GM21529 (cell line): ENCODE results near the gene TTLL11.

Source experiments
- ATAC-seq: cut with Tn5 transposase; IDR thresholded peaks from one replicate; pipeline ENCODE4 v1.9.1; 2021; ENCODE audit not compliant: unreplicated experiment

Gene TTLL11

DNA sequence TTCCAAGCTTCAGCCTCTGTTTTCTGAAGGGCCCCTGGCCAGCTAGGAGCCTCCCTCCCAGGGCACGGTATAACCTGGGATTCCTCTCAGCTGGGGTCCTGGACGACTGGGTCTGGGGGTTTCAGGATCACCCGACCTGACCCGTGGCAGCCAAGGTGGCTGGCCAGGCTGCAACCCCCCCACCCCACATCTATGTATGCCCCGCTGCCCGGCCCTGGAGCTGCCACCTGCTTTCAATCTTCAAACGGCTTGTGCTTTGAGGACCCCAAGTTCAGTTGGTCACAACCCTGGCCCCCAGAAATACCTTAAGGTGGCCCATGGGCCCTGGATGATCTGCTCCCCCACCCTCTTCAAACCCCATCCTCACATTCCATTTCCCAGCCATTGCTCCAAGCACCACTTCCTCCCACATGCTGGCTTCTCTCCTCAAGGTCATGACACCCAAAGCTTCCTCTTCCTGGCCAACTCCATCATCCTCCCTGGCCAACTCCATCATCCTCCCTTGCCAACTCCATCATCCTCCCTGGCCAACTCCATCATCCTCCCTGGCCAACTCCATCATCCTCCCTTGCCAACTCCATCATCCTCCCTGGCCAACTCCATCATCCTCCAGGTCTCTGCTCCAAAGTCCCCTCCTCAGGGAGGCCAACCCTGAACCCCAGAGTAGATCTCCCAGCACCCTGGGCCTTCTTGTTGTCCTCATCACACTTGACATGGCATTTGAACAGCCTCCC is 17.2 kb upstream of the TTLL11 start:
- ATAC-seq, result no peak

DNA sequence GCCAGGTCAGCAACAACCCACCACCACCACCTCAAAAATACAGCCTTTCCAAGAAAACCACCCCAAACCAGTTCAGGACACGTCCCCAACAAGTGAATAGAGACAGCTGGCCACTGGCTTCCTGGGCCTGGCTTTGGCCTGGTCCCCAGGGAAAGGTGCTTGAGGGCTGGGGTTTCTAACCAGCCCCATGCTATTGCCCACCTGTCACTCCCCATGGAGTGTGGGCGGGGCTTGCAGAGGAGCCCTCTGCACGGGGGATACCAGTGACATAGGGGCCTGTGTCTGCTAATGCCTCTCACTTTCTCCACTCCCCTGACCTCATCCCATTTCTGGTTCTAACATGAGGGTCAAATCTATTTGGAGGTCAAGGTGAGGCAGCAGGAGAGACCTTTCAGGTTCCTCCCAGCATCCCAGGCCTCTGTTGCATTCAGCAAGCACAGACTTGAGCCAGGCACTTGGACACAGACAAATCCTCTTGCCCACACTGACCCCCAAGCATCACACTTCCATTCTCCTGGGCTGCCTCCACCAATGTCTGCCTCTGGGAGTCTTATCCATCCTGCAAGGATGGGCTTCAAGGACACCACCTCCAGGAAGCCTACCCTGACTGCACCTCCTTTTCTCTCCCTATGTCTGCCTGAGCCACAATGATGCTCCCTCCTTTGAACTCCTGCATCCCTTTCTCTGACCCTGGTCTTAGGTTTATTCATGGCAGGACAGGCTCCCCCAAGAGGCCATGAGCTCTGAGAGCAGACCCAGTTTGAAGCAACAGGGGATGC is 16.1 kb upstream of the TTLL11 start:
- no peak for ATAC-seq

DNA sequence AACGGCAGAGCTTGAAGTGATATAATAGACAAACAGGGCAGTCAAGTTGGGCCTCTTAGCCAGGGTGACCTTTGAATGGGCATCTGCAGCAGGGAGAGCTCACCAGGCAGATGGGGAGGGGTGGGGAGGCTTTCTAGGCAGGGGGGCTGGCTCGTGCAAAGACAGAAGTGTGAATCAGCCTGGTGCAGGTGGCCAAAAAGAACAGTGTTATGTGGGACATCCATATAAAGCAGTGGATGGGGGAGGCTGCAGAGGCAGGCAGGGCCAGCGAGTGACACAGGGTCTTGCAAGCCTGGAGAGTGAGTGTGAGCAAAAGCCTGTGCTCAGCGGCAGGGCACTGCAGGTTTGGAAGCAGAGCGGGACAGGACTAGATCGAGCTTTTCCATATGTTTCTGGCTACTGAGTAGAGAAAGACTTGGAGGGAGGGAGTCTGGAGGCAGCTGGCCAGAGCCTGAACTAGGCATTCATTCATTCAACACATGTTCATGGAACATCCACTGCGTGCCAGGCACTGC is 14.2 kb upstream of the TTLL11 start:
- ATAC-seq, result no peak

DNA sequence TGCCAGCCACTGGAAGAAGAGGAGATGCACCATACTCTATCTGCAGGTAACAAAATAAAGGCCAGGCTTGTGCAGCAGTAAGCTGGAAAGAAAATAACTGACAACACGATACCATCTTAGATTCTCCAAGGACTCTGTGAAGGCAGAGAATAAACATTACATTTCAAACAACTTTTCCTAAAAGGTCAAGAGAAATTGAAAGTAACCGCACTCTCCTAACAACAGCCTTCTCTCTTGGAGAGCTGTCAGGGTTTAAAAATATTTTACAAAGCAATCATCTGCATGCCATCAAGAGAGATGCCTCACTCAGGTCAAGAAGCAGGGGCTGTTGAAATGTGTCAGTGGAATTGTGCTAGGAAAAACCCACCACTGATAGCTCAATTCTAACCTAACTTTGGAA is 13.5 kb upstream of the TTLL11 start:
- ATAC-seq, result no peak

DNA sequence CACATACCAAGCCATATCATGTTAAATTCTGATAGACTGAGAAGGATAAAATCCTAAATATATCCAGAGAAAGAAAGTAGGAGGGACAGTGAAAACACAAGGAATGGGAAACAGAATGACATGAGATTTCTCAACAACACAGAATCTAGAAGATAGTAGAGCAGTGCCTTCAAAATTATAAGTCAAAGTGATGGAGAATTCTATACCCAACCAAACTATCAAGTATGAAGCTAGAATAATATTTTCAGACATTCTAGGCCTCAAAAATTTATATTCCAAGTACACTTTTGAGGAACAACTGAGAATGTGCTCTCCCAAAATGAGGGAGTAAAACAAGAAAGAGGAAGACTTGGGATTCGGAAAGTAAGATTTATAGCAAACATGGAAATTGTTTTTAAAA is 10.9 kb upstream of the TTLL11 start:
- no peak for ATAC-seq

DNA sequence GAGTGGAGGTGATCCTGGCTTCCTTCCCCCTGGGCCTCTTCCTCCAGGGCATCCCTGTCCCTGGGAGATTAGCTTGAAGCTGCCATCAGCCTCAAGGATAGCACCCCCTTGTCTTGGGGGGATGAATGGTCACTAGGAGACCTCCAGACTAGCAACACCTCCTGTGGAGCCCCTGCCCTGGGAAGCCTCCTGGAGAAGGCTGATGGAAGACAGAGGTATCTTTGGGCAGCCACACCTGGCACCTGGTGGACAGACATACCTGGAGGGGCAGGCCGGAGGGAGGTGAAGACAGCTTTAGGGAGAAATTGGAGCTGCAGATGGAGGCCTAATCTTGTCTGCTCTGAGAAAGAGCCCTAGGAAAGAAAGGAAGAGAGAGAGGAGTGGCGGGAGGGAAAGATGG is 9.0 kb upstream of the TTLL11 start:
- no peak for ATAC-seq

DNA sequence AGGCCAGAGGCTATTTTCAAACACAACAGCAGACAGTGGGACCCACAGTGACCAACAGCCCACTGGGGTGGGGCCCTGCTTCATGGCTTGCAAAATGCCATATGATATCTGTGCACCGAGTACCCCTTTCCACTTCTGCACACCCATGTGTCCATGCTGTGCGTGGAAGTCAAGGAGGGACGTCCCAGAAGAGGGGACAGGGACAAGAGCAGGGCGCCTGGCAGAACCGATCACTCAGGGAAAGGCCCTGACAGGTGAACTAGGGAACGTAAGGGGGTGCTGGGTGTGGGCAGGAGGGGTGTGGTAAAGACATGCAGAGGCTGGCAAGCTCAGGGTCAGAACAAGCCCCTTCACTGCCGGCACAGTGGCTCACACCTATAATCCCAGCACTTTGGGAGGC is 7.6 kb upstream of the TTLL11 start:
- no peak for ATAC-seq

DNA sequence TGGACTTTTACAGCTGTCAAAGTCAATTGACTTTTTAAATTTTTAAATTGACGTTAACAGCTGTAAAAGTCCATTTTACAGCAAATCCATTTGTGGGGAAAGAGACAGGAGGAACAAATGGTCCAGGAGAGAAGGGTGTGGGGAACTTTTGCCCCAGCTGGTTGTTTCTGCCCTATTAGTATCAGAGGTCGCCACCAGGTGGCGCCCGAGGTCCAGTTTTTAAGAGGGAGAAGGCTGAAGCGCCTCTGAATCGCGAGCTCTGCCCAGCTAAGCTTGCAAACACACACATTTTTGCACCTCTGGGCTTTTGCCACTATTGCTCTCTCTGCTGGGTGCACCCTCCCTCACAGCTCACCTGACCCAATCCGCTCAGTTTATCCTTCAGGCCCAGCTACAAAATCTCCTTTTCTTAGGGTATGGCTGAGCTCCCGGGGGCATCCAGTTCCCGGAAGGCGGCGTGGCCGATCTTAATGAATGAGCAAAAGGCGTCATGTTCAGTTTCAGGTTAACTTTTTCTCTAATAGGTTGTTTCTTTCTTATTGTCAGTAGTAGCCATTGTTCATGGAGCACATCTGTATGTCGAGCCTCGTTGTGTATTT is 6.3 kb upstream of the TTLL11 start:
- peak; percentile 75 for ATAC-seq

DNA sequence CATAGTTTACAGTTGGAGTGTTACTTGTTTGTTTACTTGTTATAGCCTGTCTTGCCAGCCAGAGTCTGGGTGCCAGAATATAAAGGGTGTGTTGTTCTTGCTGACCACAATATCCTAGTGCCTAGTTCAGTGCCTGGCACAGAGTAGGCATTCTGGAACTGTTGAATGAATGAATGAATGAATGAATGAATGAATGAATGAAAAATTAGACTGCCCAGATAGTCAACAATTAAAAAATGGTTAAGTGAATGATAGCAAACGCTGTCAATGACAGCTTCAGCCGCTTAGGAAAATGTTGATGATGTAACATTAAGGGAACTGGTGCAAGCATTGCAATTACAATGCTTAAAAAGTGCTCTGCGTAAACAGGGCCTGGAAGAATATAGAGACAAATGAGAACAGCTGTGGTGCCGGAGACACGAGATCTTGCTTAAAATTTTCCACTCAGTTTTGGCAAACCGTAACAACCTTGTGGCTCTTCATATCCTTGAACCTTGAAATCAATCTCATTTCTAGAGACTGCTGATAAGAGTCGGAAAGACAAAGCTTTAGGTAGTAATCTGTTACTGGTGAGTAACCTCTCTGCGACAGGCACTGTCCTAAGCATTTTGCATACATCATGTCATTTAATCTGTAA is 4.7 kb upstream of the TTLL11 start:
- no peak for ATAC-seq

DNA sequence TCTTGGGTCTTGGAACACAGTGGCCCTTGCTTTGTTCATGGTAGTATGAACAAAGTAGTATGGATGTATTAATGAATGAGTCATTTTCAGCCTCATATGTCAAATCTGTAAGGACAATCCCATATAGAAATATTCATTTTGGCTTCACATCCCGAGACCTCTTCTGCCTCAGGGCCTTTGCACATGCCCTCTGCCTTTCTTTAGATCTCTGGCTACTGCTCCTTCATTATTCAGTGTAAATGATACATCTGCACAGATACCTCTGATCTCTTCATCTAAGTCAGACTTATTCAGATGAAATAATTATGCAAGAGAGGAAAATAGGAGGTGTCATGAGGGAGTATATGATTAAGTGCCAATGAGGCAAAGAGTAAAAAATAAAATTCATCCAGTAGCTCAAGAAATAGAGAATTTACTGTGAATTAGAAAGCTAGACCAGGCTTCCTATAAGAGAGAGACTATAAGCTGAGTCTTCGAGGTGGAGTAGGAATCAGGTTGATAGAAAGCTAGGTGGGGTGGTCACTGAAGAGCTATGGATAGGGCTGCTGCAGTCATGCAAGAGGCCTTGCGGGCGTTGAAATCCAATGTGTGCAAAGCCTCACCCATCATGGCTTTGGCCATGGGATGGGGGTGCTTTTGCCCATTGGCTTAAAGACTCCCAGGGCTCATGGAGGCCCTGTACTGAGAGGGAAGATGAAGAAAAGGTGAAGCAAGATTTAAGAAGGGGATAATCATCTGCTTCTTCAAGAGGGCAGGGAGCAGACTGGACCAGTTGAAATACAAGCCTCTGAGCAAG is 3.7 kb upstream of the TTLL11 start:
- ATAC-seq, result no peak

DNA sequence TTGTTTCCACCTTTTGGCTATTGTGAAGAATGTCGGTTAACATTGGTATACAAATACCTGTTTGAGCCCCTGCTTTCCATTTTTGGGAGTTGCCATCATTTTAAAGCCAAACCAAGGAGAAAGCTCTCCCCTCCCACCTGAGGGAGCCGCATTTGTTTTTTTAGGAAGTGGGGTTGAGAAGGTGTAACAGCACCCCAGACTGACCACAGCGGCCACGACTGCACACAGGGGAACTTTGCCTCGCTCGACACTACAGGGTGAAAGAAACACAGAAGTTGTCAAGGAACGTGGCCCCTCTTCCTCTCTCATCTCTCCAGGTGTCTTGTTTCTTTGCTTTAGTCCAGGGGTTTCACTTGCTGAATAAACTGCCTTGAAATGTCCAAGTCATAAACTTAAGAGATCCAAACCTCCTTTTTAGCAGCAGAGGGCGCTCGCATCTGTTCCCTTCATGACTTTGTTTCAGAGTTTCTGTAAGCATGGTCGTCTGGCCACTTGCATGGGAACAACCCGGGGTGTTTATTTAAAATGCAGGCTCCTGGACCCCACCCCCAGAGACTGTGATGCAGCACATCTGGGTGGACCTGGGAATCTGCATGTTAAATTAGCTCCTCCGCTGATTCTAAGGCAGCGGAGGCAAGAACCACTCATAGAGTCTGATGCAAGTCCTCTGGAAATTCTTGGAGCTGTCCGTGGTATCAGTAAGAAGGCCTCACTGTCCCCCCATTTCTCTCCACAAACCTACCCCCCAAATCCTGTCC is 2.1 kb upstream of the TTLL11 start:
- ATAC-seq, result no peak

DNA sequence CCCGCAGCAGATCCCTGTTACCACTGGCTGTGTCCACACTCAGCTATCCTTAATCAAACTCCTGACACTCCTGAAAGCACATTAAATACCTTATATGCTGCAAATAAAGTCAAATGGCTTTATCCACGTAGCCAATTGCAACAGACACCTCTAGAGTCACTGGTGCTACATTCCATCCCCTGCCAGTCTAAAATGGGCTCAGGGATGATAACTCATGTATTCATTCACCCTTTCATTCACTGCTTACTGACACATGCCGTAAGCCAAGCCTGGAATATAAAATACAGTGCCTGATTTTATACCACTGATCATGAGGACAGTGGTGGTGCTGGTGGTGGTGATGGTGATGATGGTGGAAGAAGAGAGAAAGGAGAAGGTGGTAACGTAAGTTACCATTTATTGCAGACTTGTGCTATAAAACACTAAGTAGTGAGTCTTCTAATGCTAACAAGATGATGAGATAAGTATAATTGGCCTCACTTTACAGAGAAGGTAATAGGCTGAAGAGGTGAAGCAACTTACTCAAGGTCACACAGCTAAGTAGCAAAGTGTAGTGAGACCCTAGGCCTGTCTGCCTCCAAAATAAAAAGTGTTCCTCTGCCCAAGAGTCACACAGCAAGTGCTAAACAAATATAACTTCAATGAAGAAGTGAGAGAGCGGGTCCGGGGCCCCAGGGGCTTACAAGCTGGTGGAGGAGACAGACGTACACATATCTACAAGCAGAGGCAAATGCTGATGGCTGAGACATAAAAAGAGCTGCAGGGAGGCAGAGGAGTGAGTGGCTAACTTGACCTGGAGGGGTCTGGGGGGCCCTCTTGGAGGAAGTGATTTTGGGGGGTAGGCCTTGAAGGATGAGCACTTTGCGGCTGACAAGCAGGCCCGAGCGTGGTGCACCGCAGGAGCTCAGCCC is 1.2 kb downstream of the TTLL11 start:
- peak; percentile 2 for ATAC-seq

DNA sequence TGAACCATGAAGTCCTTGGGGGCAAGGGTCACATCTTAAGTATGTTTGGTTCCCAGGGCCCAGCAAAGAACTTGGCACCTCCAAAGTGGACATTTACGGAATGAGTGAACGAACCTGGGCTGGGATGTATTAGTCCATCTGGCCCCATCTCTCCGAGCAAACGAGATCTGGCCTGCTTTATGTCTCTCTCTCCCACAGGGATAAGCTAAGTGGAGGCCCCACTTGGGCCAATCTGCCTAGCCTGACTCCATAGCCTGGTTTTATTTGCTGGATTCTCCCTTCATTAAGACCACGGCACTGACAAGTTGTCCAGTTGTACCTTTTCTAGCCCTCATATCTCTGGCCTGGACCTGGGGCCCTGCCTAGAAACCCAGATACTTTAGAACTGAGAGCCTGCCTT is 2.1 kb downstream of the TTLL11 start:
- ATAC-seq, result no peak

DNA sequence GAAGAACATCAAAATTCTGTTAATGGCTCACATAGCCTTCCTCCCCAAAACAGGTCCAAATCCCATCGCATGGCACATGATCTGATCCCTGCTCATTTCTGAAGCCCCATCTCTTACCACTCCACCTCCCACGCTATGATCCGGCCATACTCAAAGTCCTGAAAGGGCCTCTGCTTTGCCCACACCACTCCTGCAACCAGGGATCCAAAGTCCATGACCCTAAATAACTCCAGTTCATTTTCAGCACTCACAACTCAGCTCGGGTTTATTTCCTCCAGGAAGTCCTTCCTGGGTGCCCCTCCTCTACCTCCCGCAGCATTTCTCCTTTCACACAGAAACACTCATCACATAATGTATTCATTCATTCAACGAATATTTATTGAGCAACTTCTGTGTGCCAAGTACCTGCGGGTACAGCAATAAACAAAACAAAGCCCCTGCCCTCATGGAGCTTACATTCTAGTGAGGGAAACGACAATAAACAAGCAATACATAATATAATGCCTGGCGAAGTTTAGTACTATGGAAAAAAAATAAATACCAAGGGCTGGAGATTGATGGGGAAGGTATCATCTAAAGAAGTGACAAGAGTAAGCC is 2.7 kb downstream of the TTLL11 start:
- ATAC-seq, result no peak

DNA sequence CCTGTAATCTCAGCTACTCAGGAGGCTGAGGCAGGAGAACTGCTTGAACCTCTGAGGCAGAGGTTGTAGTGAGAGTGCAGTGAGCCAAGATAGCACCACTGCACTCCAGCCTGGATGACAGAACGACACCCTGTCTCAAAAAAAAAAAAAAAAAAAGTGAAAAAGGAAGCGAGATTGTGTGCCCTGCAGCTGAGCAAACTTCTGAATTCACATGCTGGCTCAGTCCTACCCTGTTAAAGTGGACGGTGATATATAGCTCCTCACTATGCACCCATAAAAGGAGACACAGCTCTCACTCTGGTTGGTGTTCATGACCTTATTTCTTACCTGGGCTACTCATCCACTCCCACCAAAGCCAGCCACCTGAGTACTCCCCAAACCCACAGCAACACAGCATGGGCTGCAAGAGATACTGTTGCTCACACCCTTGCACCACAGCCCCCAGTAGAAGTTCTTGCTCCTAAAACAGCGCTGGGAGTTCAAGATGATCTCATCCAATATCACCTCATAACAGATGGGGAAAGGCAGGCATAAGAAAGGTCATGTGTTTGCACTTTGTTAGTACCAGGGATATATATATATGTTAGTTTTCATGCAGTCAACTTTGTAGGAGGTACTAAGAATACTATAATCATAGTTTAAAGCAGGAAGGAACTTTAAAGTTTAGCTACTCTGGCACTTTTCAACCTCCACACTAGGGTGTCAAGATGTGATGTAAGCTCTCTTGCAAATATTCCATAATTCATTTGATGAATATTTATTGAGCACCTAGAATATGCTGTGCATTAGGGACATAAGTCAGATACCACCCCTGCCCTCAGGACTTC is 4.0 kb downstream of the TTLL11 start:
- no peak for ATAC-seq

DNA sequence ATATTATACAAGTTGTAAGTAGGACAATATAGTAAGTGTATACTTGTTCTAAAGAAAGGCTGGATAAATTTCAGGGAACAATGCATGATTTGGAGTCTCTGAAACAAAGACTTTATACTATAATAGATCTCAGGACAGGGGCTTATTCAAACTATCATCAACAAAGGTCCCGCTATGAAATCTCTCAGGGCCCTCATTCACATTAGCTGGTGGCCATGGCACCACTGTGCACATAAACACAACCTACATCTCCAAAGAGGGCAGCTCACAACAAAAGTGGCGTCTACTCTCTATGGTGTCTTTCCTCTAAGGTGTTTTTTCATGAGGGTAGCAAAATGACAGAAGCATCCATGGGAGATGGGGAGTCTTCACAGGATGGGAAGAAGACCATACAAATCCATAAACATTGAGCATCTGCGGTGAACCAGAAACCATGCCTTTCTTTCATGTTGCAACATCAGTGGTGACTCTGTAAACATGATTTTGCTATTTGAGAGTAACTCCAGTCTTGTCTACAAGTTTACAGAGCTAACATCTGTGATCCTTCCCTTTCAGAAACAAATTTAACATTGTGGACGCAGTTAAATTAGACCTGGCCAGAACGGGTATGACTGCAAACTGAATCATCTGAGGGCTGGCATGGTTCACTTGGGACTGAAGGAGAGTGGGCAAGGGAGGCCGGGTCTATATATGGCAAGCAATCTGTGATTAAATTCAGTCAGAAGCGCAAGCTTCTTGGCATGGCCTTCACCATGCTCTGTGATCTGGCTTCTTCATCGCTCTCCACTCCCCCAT is 5.5 kb downstream of the TTLL11 start:
- ATAC-seq, result no peak

DNA sequence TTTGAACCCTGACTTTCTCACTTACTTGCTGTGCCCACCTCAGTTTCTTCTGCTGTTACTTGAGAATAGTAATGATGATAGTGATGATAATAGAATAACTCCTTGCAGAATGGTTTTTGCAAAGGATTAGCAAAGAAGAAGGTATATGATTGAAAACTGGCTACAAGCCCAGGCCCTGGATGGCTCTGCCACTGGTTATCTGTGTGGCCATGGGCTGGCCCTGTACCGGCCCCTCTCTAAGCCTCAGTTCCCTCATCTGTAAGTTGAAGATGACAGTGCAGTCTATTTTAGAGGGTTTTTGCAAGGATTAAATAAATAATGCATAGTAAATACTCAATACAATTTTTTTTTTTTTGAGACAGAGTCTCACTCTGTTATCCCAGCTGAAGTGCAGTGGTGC is 6.2 kb downstream of the TTLL11 start:
- no peak for ATAC-seq
